ENCODE measurements around the gene KREMEN1. TPM values are rescaled to one million over a fixed set of nuclear protein-coding genes. Genes with fewer than 3 reads are reported as not detected.

KREMEN1 gene
- total and polyA plus RNA-seq, 9 of the 15 experiments (the other 6 are each of a cell fraction or from before 2014, with no cell fraction given) = 0.69 to 11.5 (median 4.3) TPM

DNA sequence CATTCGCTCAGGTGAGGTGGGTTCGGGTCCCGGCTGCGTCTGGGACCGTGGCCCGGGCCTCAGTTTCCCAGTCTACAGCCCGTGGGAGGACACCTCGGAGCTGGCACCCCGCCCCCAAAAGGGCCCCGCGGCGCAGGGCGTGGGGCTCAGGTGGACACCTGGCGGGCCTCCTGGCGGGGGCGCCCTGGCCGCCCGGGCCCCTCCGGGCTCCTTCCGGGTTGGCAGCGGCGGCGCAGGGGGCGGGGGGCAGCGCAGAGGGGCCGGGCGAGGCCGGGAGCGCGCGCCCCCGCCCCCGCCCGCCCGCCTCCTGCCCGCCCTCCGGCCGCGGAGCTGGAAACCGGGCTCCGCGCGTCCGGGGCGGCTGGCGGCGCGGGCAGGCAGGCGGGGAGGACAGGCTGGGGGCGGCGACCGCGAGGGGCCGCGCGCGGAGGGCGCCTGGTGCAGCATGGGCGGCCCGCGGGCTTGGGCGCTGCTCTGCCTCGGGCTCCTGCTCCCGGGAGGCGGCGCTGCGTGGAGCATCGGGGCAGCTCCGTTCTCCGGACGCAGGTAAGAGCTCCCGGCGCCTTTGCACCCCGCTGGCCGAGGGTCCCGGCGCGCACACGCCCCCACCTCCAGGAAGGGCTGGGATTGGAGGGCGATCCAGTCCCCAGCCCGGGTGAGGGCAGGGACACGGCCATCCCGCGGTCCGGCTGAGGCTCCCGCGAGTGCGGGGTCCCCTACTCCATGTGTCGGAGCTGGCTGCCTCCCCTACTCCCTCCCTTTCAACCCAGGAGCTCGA, 132.9 kb downstream of the KREMEN1 start, which contains the start of gene EMID1 (continued):
- TF ChIP-seq, protein P1, sequence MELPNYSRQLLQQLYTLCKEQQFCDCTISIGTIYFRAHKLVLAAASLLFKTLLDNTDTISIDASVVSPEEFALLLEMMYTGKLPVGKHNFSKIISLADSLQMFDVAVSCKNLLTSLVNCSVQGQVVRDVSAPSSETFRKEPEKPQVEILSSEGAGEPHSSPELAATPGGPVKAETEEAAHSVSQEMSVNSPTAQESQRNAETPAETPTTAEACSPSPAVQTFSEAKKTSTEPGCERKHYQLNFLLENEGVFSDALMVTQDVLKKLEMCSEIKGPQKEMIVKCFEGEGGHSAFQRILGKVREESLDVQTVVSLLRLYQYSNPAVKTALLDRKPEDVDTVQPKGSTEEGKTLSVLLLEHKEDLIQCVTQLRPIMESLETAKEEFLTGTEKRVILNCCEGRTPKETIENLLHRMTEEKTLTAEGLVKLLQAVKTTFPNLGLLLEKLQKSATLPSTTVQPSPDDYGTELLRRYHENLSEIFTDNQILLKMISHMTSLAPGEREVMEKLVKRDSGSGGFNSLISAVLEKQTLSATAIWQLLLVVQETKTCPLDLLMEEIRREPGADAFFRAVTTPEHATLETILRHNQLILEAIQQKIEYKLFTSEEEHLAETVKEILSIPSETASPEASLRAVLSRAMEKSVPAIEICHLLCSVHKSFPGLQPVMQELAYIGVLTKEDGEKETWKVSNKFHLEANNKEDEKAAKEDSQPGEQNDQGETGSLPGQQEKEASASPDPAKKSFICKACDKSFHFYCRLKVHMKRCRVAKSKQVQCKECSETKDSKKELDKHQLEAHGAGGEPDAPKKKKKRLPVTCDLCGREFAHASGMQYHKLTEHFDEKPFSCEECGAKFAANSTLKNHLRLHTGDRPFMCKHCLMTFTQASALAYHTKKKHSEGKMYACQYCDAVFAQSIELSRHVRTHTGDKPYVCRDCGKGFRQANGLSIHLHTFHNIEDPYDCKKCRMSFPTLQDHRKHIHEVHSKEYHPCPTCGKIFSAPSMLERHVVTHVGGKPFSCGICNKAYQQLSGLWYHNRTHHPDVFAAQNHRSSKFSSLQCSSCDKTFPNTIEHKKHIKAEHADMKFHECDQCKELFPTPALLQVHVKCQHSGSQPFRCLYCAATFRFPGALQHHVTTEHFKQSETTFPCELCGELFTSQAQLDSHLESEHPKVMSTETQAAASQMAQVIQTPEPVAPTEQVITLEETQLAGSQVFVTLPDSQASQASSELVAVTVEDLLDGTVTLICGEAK (IDR thresholded peaks at IDR 0.05) = no peak
- TF ChIP-seq, protein P1 (CRISPR knock-in tag; IDR thresholded peaks at IDR 0.05) = no peak
- TF ChIP-seq RBBP5 (IDR thresholded peaks at IDR 0.05; ENCODE audit: borderline replicate concordance, insufficient read depth, low read length, poor library complexity, severe bottlenecking) = peak; percentile 49
- TF ChIP-seq SREBF2 (CRISPR knock-in tag; IDR thresholded peaks at IDR 0.05) = no peak
- TF ChIP-seq HNRNPL (IDR thresholded peaks at IDR 0.05; ENCODE audit: low read depth, low read length) = no peak
- TF ChIP-seq RBM14 (IDR thresholded peaks at IDR 0.05; ENCODE audit: borderline replicate concordance, insufficient read depth, low read depth, low read length) = no peak
- 0 out of 2 replicates have a peak, but pooled peaks have one; percentile 36 for TF ChIP-seq ZFX (CRISPR knock-in tag; IDR thresholded peaks at IDR 0.05)
- no peak for TF ChIP-seq ZBTB8A (IDR thresholded peaks at IDR 0.05; ENCODE audit: partially characterized antibody)
- TF ChIP-seq, protein P2, sequence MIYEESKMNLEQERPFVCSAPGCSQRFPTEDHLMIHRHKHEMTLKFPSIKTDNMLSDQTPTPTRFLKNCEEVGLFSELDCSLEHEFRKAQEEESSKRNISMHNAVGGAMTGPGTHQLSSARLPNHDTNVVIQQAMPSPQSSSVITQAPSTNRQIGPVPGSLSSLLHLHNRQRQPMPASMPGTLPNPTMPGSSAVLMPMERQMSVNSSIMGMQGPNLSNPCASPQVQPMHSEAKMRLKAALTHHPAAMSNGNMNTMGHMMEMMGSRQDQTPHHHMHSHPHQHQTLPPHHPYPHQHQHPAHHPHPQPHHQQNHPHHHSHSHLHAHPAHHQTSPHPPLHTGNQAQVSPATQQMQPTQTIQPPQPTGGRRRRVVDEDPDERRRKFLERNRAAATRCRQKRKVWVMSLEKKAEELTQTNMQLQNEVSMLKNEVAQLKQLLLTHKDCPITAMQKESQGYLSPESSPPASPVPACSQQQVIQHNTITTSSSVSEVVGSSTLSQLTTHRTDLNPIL (CRISPR knock-in tag; IDR thresholded peaks at IDR 0.05) = no peak
- no peak for TF ChIP-seq GATA2 (CRISPR knock-in tag; IDR thresholded peaks at IDR 0.05)
- no peak for TF ChIP-seq CSDE1 (IDR thresholded peaks at IDR 0.05)
- TF ChIP-seq MAFK (IDR thresholded peaks at IDR 0.05; ENCODE audit: low read length) = no peak
- TF ChIP-seq PURB (CRISPR knock-in tag; IDR thresholded peaks at IDR 0.05; ENCODE audit: low read depth) = no peak
- no peak for TF ChIP-seq ATF7 (IDR thresholded peaks at IDR 0.05)
- TF ChIP-seq GABPA (tag; conservative IDR thresholded peaks at IDR 0.05; ENCODE audit: low read depth) = peak; percentile 15; the same call in 1 of the 2 replicates
- TF ChIP-seq CC2D1A (IDR thresholded peaks at IDR 0.05) = no peak
- no peak for TF ChIP-seq NFATC3 (IDR thresholded peaks at IDR 0.05)
- no peak for TF ChIP-seq OTX1 (CRISPR knock-in tag; IDR thresholded peaks at IDR 0.05)
- peak; percentile 75; the same call in 1 of the 2 replicates for TF ChIP-seq ZBTB7A (IDR thresholded peaks at IDR 0.05; ENCODE audit: borderline replicate concordance, control insufficient read depth, low read depth, low read length)
